GM11168 (cell line): ENCODE data around the gene PLPPR4.
"Not testable (repeated sequence)": the region's sequence is repeated elsewhere in the genome, so short reads cannot be mapped to it uniquely, and the experiment has no call there.

Source experiments
- in situ Hi-C: fragments of 300-500 bp; cut with MboI; formaldehyde crosslinking; loops from one replicate; pipeline ENCODE4 v1.12.0; 2022; ENCODE audit warnings: low sequenced_read_pairs; ENCODE audit not compliant: unreplicated experiment

PLPPR4 gene

GRCh38 chr1:99265124-99265523 lies 832 bp downstream of the PLPPR4 start:
- in situ Hi-C loops = no loop called here

DNA sequence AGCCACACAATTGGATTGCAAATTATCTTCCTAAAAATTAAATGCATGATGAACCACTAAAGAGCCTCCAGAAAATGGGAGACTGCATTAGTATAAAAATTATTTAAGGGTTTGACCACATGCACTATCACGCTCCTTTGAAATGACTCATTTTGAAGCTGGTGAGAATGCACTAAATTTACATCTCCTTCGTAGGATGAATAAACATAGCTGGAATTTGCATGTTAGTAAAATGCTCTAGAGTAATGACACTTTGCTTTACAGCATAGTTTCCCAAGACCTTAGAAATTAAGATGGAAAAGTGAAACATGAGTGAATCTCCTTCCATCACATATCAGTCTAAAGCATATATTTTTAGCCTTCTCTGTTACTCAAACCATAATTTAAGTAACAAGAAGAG lies 2.4 kb downstream of the PLPPR4 start:
- in situ Hi-C loops = no loop called here

- in situ Hi-C loops = no loop called here
Observed at GRCh38 chr1:99268021-99268420, 3.7 kb downstream of the PLPPR4 start.

DNA sequence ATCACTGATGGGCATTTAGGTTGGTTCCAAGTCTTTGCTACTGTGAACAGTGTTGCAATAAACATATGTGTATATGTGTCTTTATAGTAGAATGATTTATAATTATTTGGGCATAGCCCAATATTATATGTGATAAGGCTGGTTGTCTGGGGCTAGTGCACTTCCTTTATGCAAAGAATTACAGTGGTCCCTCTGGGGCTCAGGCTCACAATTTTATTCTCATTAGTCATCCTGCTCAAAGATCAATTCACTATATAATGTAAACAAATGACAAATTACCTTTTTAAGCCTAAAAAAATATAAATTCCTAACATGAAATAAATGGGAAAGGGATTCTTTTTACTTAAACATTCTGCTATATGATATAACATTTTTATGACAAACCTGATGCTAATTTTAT lies 5.0 kb downstream of the PLPPR4 start:
- in situ Hi-C loops = no loop called here

GRCh38 chr1:99270646-99271045 lies 6.4 kb downstream of the PLPPR4 start:
- in situ Hi-C loops = no loop called here

- in situ Hi-C loops = no loop called here
Observed at GRCh38 chr1:99271249-99271648, 7.0 kb downstream of the PLPPR4 start.

GRCh38 chr1:99277066-99277465 lies 12.8 kb downstream of the PLPPR4 start:
- in situ Hi-C loops = no loop called here

DNA sequence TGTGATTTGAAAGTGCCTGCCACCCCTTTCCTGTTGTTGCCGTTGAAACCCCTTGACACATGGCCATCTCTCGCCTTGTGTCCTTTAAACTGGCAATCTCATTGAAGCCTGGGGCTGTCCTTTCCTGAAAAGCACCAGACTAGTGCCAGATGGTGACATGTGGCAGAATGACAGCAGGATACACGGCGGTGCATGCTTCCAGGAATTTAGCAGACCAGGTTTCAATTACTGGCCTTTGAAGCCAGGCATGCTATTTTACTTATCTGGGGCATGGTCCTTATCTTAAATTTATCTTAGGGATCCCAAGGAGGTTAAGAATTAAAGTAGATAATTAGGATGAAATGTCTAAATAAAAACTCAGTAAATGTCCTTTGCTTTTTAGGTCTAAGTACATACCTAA lies 15.2 kb downstream of the PLPPR4 start:
- in situ Hi-C loops = no loop called here

GRCh38 chr1:99281105-99281504 lies 16.8 kb downstream of the PLPPR4 start:
- in situ Hi-C loops = no loop called here

- in situ Hi-C loops = no loop called here
Observed at GRCh38 chr1:99282536-99282935, 18.2 kb downstream of the PLPPR4 start.

DNA sequence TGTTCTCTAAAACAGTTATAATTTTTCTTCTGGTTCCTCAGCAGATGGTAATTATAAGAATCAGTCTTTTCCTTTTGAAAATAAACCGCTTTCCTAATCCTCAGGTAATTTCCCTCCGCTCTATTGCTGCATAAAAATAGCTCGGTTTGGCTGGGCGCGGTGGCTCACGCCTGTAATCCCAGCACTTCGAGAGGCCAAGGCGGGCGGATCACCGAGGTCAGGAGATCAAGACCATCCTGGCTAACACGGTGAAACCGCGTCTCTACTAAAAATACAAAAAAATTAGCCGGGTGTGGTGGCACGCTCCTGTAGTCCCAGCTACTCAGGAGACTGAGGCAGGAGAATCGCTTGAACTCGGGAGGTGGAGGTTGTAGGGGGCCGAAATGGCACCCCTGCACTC lies 19.2 kb downstream of the PLPPR4 start:
- in situ Hi-C loops = not testable (repeated sequence)

DNA sequence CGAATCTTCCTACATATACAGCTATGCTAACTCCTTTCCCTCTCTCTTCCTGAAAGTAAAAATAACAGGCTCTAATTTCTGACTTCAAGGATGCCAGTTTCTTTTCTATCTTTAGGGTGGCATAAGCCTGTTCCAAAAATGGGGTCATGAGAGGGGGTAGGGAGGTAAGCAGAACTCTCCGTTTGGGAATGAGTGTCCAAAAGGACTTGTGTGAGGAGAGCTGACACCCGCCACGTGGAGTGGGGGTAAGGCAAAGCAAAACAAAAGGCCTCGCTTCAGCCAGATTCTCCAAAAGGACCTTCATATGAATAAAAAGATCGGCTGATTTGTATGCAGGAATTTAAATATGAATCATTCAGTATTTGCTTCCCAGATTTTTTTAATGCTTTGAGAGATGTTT lies 28.6 kb downstream of the PLPPR4 start:
- in situ Hi-C loops = no loop called here

DNA sequence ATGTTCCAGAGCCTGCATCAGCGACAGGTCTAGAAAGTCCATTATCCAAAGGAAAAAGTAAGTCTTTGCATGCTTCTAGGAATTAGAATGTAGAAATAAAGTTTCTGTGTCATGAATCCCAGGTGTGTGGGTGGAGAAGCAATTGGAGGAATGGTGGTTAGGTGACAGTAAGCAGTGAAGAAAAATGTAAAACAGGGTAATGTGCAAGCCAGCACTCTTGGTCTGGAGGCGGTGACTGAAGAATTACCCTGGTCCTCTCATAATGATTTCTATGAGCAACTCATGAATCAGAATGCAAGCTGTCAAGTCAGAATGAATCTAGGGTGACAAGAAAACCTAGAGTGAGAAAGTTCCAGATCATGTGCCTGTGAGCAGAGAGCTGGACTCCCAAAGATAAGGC lies 33.6 kb downstream of the PLPPR4 start:
- in situ Hi-C loops = no loop called here

GRCh38 chr1:99304725-99305282 lies 40.5 kb downstream of the PLPPR4 start:
- in situ Hi-C loops = no loop called here

GRCh38 chr1:99305626-99306025 lies 41.3 kb downstream of the PLPPR4 start:
- in situ Hi-C loops = no loop called here

DNA sequence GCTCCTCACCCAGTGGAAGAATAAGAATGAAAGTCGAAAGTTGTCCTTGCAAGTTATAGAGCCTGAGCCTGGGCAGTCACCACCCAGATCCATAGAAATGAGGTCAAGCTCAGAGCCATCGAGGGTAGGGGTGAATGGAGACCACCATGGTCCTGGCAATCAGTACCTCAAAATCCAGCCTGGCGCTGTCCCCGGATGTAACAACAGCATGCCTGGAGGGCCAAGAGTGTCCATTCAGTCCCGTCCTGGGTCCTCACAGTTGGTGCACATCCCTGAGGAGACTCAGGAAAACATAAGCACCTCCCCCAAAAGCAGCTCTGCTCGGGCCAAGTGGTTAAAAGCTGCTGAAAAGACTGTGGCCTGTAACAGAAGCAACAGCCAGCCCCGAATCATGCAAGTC lies 41.8 kb downstream of the PLPPR4 start:
- in situ Hi-C loops = no loop called here

- in situ Hi-C loops = no loop called here
Observed at GRCh38 chr1:99306644-99307043, 42.4 kb downstream of the PLPPR4 start.

GRCh38 chr1:99315305-99315704 lies 51.0 kb downstream of the PLPPR4 start:
- in situ Hi-C loops = no loop called here

DNA sequence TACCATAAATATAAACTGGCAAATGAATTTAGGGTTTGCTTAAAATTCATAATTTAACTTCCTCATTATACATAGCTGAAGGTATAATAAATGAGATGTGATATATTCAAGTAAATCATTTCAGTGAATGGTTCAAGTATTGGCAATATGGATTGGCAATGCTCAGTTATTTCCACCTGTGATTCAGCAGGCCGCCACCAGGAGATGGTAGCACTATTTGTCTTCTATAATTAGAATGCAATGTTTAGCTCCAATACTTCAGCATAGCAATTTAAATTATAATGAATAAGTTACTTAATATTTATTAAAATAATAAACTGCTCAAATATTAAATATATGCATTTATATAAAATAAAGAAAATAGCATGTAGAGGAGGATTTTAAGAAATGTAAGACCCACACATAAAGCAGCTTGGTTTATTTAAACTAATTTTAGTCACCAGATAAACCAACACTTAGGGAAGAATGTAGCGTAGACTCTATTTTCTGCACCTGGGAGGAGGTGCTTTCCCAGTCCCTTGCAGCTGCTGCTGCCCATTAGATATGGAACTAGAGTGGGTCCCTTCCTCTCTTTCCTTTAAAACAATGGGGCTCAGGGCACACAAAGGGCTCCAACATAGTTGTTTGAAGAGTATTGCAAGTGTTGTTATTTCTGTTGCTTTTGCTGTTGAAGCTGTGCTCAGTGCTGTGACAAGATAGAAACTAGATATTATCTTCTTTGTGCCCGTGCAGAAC lies 62.1 kb downstream of the PLPPR4 start:
- in situ Hi-C loops = no loop called here

- in situ Hi-C loops = no loop called here
Observed at GRCh38 chr1:99327357-99327756, 63.1 kb downstream of the PLPPR4 start.

- in situ Hi-C loops = no loop called here
Observed at GRCh38 chr1:99328171-99328570, 63.9 kb downstream of the PLPPR4 start.

DNA sequence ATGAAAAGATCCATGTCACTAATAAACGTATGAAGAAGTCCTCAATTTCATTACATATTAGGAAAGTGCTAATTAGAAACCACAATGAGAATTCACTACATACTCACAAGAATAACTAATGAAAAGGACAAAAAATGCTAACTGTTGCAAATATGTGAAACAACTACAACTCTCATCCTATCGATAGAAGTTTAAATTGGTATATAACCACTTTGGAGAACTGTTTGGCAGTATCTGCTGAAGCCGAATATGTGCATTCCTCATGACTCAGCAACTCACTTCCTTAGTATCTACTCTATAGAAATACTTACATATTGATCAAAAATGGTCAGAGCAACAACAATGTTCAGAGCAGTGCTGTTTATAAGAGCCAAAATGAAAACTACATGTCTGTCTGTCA lies 66.8 kb downstream of the PLPPR4 start:
- in situ Hi-C loops = no loop called here
